ENCODE data around the gene MUS81. TPM values are rescaled to one million over a fixed set of nuclear protein-coding genes. Genes with fewer than 3 reads are reported as not detected.

Gene MUS81
- total RNA-seq, 4 donors from 2014 or later: 19.9 to 41.8 (median 30.2) TPM

- TF ChIP-seq CTCF (IDR thresholded peaks at IDR 0.05; ENCODE audit: low read depth): no peak
Observed at GRCh38 chr11:65903068-65903481, 42.8 kb downstream of the MUS81 start.

- TF ChIP-seq CTCF (IDR thresholded peaks at IDR 0.05; ENCODE audit: low read depth): no peak
Observed at GRCh38 chr11:65903715-65904114, 43.5 kb downstream of the MUS81 start.

- TF ChIP-seq CTCF (IDR thresholded peaks at IDR 0.05; ENCODE audit: low read depth): no peak
Observed at GRCh38 chr11:65906602-65907001, 46.4 kb downstream of the MUS81 start.

GRCh38 chr11:65907878-65908277 lies 47.6 kb downstream of the MUS81 start:
- TF ChIP-seq CTCF (IDR thresholded peaks at IDR 0.05; ENCODE audit: low read depth): no peak

- TF ChIP-seq CTCF (IDR thresholded peaks at IDR 0.05; ENCODE audit: low read depth): no peak
Observed at GRCh38 chr11:65911682-65912568, 51.7 kb downstream of the MUS81 start.

GRCh38 chr11:65912845-65913244 lies 52.6 kb downstream of the MUS81 start:
- TF ChIP-seq CTCF (IDR thresholded peaks at IDR 0.05; ENCODE audit: low read depth): no peak

GRCh38 chr11:65915101-65915820 lies 55.0 kb downstream of the MUS81 start:
- TF ChIP-seq CTCF (IDR thresholded peaks at IDR 0.05; ENCODE audit: low read depth): no peak
